Omental fat pad (tissue), 4 donors: Measurements from ENCODE around the gene PRCC. TPM values are rescaled to one million over a fixed set of nuclear protein-coding genes. Genes with fewer than 3 reads are reported as not detected.

Experiments
- ATAC-seq: fragments of 150-250 bp; one replicate; pipeline ENCODE4 v1.9.1; 2016; ENCODE audit warnings: mild to moderate bottlenecking, moderate library complexity; ENCODE audit not compliant: low FRiP score
- DNase-seq: peaks from one replicate; pipeline ENCODE4 v3.0.0-alpha.2; 2019; ENCODE audit warnings: low spot score
- CTCF ChIP-seq, 3 donors: fragments of 450-650 bp; IDR thresholded peaks; one replicate each; pipeline ENCODE4 v1.5.1; 2016 to 2017; ENCODE audit warnings: antibody characterized with exemption in 3 of 3, mild to moderate bottlenecking in 3 of 3, moderate library complexity in 2 of 3
- total RNA-seq, 4 donors: library from RNA; depleted of rRNA; stranded (reverse); fragments of >200 nt; gene quantifications; one replicate each; pipeline ENCODE4 v1.1.0, GENCODE V29; 2016

The PRCC gene
- total RNA-seq, 4 donors from 2014 or later = 25.5 to 34.7 (median 28.2) TPM

- no peak for TF ChIP-seq CTCF (IDR thresholded peaks at IDR 0.05)
- DNase-seq (peak; percentile 94), ATAC-seq (peak; percentile 94)
These were observed 26.4 kb upstream of the PRCC start, which contains the start of gene MRPL24 for GRCh38 chr1:156740741-156741480. Gene MRPL24 (minus strand): TSS chr1:156741088. CDS start chr1:156738704, 2,384 bp downstream.

- DNase-seq (no peak), ATAC-seq (peak; percentile 1)
- no peak for TF ChIP-seq CTCF (IDR thresholded peaks at IDR 0.05)
These were observed 25.8 kb upstream of the PRCC start for GRCh38 chr1:156741481-156741983.

GRCh38 chr1:156742017-156742416 lies 25.3 kb upstream of the PRCC start:
- TF ChIP-seq CTCF (IDR thresholded peaks at IDR 0.05) = no peak
- ATAC-seq (no peak), DNase-seq (no peak)

GRCh38 chr1:156742801-156743200 lies 24.5 kb upstream of the PRCC start:
- no peak for DNase-seq
- no peak for ATAC-seq
- no peak for TF ChIP-seq CTCF (IDR thresholded peaks at IDR 0.05)

GRCh38 chr1:156743367-156744302 lies 23.7 kb upstream of the PRCC start:
- DNase-seq = no peak
- ATAC-seq = no peak
- no peak for TF ChIP-seq CTCF (IDR thresholded peaks at IDR 0.05)

- TF ChIP-seq CTCF (IDR thresholded peaks at IDR 0.05) = no peak
- ATAC-seq (no peak), DNase-seq (no peak)
These were observed 23.0 kb upstream of the PRCC start for GRCh38 chr1:156744344-156744743.
